K562 (cell line): ENCODE results near the gene AGRN. TPM values are rescaled to one million over a fixed set of nuclear protein-coding genes. Genes with fewer than 3 reads are reported as not detected.

ENCODE experiments used
- JUND ChIP-seq, 2 experiments: IDR thresholded peaks; 2 replicates in 1 of 2; 3 replicates in 1 of 2; pipeline ENCODE4 v1.6.1; 2011; ENCODE audit warnings: borderline replicate concordance in 2 of 2, low read depth in 2 of 2, low read length in 2 of 2, improper control_type of control experiment in 1 of 2, missing biosample characterization in 1 of 2, missing genetic modification characterization in 1 of 2, missing genetic modification reagents in 1 of 2
- MEF2D ChIP-seq: conservative IDR thresholded peaks from 2 replicates; pipeline ENCODE4 v1.6.1; 2016; ENCODE audit warnings: low read depth, missing genetic modification characterization, missing compliant biosample characterization
- PRMT5 ChIP-seq: sonication (generic); formaldehyde crosslinking; IDR thresholded peaks from 2 replicates; pipeline ENCODE4 v1.5.0; 2020; ENCODE audit warnings: missing genetic modification reagents
- SMAD4 ChIP-seq: fragments of 250-450 bp; sonication (Bioruptor Pico); conservative IDR thresholded peaks from 2 replicates; pipeline ENCODE4 v1.8.0; 2021; ENCODE audit warnings: inconsistent platforms, mild to moderate bottlenecking, moderate library complexity
- TEAD1 ChIP-seq, 2 experiments: fragments of 450-650 bp in 1 of 2; sonication (generic) in 1 of 2; formaldehyde crosslinking; IDR thresholded peaks; 2 replicates each; pipeline versions ENCODE4 v1.4.0 to v1.8.0; 2020 to 2022; ENCODE audit warnings: mild to moderate bottlenecking in 2 of 2, missing genetic modification reagents in 1 of 2
- ZNF134 ChIP-seq: fragments of 250-450 bp; sonication (Bioruptor Pico); conservative IDR thresholded peaks from 2 replicates; pipeline ENCODE4 v1.4.0; 2020
- ZNF561 ChIP-seq: fragments of 450-650 bp; formaldehyde crosslinking; conservative IDR thresholded peaks from 2 replicates; pipeline ENCODE4 v1.4.0; 2020; ENCODE audit warnings: mild to moderate bottlenecking, moderate library complexity
- ZNF76 ChIP-seq: fragments of 250-450 bp; sonication (Bioruptor Pico); IDR thresholded peaks from 2 replicates; pipeline ENCODE4 v1.4.0; 2020; ENCODE audit warnings: mild to moderate bottlenecking, moderate library complexity, borderline replicate concordance
- polyA plus RNA-seq, 8 experiments: library from polyadenylated mRNA; depleted of rRNA in 4 of 8; stranded (reverse) in 5 of 8; unstranded in 3 of 8; fragments of >200 nt; fragmentation: Nextera tagmentation in 2 of 8; fragmentation: Illumina TruSeq in 1 of 8; extraction: Ambion mirVana in 2 of 8; extraction: Trizol in 1 of 8; gene quantifications; 2 replicates each; pipeline versions ENCODE4 v1.2.1 to v1.2.3, GENCODE V29; 2011 to 2014; ENCODE audit warnings: inconsistent platforms in 1 of 8, missing spikeins in 1 of 8
- total RNA-seq, 7 experiments: library from RNA; depleted of rRNA in 6 of 7; stranded (reverse); fragments of >200 nt in 6 of 7; fragmentation: Illumina TruSeq in 2 of 7; extraction: Trizol in 2 of 7; gene quantifications; 2 replicates each; pipeline versions ENCODE4 v1.2.1 to v1.2.3, GENCODE V29; 2011 to 2021; ENCODE audit warnings: low replicate concordance in 1 of 7
- TF ChIP-seq, protein P1 (sequence below): fragments of 250-450 bp; sonication (Bioruptor Pico); IDR thresholded peaks from 2 replicates; pipeline ENCODE4 v1.4.0; 2020; ENCODE audit warnings: mild to moderate bottlenecking, moderate library complexity
- TF ChIP-seq, protein P2 (sequence below): fragments of 450-650 bp; formaldehyde crosslinking; IDR thresholded peaks from 2 replicates; pipeline ENCODE4 v1.4.0; 2020; ENCODE audit warnings: mild to moderate bottlenecking, moderate library complexity
- TF ChIP-seq, protein P3 (sequence below): fragments of 250-450 bp; sonication (Bioruptor Pico); IDR thresholded peaks from 2 replicates; pipeline ENCODE4 v1.8.0; 2021; ENCODE audit warnings: mild to moderate bottlenecking, moderate library complexity
- TF ChIP-seq, protein P4 (sequence below): sonication (generic); formaldehyde crosslinking; IDR thresholded peaks from 2 replicates; pipeline ENCODE4 v1.8.0; 2022; ENCODE audit warnings: mild to moderate bottlenecking, missing genetic modification reagents
- TF ChIP-seq, protein P5 (sequence below): fragments of 250-450 bp; sonication (Bioruptor Pico); IDR thresholded peaks from 2 replicates; pipeline ENCODE4 v1.5.0; 2021

Gene AGRN
- total and polyA plus RNA-seq, 9 of the 15 experiments (the other 6 are each of a cell fraction or from before 2014, with no cell fraction given), result 0.04 to 111 (median 18.1) TPM

DNA sequence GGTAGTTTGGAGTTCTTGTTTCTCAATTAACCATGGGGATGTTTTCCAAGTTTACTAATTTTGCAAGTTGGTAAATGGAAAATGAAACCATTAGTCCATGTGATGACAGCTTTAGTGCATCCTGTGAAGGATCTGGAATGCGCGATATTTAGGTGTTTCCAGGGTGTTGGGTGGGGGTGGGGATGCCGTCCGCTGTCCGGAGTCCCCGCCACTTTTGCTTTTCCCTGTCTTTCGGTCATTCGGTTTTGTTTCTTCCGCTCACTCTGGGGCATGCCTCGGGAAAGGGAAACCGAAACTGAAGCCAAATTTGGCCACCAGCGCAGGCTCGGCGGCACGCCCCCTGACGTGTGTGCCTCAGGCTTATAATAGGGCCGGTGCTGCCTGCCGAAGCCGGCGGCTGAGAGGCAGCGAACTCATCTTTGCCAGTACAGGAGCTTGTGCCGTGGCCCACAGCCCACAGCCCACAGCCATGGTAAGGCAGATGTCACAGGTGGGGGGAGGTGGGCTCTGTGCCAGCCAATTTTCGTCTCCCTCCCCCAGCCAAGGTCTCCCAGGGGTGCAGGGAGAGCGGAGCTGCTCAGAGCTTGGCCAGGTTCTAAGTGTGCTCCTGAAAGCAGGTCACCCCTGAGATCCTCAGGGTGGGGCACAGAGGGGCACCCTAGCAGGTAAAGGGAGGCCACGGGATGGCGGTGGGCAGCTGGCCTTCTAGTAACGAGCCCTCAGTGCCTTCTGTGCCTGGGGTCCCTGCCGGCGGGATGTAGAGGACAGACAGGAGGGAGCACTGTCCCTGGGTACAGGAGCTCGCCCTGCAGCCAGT is 6.6 kb upstream of the AGRN start, which contains the start of gene ISG15 (continued):
- TF ChIP-seq, protein P1, sequence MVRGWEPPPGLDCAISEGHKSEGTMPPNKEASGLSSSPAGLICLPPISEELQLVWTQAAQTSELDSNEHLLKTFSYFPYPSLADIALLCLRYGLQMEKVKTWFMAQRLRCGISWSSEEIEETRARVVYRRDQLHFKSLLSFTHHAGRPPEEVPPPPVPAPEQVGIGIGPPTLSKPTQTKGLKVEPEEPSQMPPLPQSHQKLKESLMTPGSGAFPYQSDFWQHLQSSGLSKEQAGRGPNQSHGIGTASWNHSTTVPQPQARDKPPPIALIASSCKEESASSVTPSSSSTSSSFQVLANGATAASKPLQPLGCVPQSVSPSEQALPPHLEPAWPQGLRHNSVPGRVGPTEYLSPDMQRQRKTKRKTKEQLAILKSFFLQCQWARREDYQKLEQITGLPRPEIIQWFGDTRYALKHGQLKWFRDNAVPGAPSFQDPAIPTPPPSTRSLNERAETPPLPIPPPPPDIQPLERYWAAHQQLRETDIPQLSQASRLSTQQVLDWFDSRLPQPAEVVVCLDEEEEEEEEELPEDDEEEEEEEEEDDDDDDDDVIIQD, result no peak
- TF ChIP-seq ZNF134 (CRISPR knock-in tag) (no peak), JUND (IDR thresholded peaks at IDR 0.05; ENCODE audit: borderline replicate concordance, low read depth, low read length) (peak; percentile 51; the same call in 1 of the 2 replicates), JUND (tag; IDR thresholded peaks at IDR 0.05; ENCODE audit: borderline replicate concordance, low read depth, low read length) (no peak; the same call in 2 of the 3 replicates), ZNF561 (CRISPR knock-in tag) (no peak), PRMT5 (CRISPR knock-in tag) (no peak), TEAD1 (CRISPR knock-in tag; IDR thresholded peaks at IDR 0.05) (peak in 1 of 2 experiments; percentile 82; a peak in 1 of 4 replicates), ZNF76 (CRISPR knock-in tag) (no peak), MEF2D (tag) (peak; percentile 20; the same call in 1 of the 2 replicates), SMAD4 (no peak)
- TF ChIP-seq, protein P2, sequence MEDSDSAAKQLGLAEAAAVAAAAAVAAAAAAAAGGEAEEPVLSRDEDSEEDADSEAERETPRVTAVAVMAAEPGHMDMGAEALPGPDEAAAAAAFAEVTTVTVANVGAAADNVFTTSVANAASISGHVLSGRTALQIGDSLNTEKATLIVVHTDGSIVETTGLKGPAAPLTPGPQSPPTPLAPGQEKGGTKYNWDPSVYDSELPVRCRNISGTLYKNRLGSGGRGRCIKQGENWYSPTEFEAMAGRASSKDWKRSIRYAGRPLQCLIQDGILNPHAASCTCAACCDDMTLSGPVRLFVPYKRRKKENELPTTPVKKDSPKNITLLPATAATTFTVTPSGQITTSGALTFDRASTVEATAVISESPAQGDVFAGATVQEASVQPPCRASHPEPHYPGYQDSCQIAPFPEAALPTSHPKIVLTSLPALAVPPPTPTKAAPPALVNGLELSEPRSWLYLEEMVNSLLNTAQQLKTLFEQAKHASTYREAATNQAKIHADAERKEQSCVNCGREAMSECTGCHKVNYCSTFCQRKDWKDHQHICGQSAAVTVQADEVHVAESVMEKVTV, result no peak
- TF ChIP-seq, protein P3, sequence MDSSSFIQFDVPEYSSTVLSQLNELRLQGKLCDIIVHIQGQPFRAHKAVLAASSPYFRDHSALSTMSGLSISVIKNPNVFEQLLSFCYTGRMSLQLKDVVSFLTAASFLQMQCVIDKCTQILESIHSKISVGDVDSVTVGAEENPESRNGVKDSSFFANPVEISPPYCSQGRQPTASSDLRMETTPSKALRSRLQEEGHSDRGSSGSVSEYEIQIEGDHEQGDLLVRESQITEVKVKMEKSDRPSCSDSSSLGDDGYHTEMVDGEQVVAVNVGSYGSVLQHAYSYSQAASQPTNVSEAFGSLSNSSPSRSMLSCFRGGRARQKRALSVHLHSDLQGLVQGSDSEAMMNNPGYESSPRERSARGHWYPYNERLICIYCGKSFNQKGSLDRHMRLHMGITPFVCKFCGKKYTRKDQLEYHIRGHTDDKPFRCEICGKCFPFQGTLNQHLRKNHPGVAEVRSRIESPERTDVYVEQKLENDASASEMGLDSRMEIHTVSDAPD (CRISPR knock-in tag), result no peak
- TF ChIP-seq, protein P4, sequence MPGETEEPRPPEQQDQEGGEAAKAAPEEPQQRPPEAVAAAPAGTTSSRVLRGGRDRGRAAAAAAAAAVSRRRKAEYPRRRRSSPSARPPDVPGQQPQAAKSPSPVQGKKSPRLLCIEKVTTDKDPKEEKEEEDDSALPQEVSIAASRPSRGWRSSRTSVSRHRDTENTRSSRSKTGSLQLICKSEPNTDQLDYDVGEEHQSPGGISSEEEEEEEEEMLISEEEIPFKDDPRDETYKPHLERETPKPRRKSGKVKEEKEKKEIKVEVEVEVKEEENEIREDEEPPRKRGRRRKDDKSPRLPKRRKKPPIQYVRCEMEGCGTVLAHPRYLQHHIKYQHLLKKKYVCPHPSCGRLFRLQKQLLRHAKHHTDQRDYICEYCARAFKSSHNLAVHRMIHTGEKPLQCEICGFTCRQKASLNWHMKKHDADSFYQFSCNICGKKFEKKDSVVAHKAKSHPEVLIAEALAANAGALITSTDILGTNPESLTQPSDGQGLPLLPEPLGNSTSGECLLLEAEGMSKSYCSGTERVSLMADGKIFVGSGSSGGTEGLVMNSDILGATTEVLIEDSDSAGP (CRISPR knock-in tag), result no peak
- TF ChIP-seq, protein P5, sequence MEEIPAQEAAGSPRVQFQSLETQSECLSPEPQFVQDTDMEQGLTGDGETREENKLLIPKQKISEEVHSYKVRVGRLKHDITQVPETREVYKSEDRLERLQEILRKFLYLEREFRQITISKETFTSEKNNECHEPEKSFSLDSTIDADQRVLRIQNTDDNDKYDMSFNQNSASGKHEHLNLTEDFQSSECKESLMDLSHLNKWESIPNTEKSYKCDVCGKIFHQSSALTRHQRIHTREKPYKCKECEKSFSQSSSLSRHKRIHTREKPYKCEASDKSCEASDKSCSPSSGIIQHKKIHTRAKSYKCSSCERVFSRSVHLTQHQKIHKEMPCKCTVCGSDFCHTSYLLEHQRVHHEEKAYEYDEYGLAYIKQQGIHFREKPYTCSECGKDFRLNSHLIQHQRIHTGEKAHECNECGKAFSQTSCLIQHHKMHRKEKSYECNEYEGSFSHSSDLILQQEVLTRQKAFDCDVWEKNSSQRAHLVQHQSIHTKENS (CRISPR knock-in tag), result no peak
